Ishikawa (cell line): ENCODE measurements around the gene FOXP1.

Experiments used
- CEBPB ChIP-seq: IDR thresholded peaks from 2 replicates; pipeline ENCODE4 v1.6.1; 2012
- CREB1 ChIP-seq: IDR thresholded peaks from 2 replicates; pipeline ENCODE4 v1.6.1; 2012; ENCODE audit warnings: low read depth
- EGR1 ChIP-seq: IDR thresholded peaks from 2 replicates; pipeline ENCODE4 v1.6.1; 2012
- EP300 ChIP-seq: IDR thresholded peaks from 2 replicates; pipeline ENCODE4 v1.6.1; 2012; ENCODE audit warnings: borderline replicate concordance
- FOXM1 ChIP-seq: IDR thresholded peaks from 2 replicates; pipeline ENCODE4 v1.6.1; 2012; ENCODE audit warnings: low read depth, borderline replicate concordance
- MAX ChIP-seq: IDR thresholded peaks from 2 replicates; pipeline ENCODE4 v1.6.1; 2012
- NFIC ChIP-seq: IDR thresholded peaks from 2 replicates; pipeline ENCODE4 v1.6.1; 2012
- RAD21 ChIP-seq: IDR thresholded peaks from 2 replicates; pipeline ENCODE4 v1.6.1; 2012; ENCODE audit warnings: low read depth
- REST ChIP-seq: IDR thresholded peaks from 2 replicates; pipeline ENCODE4 v1.6.1; 2012; ENCODE audit warnings: low read depth, mild to moderate bottlenecking
- TAF1 ChIP-seq: IDR thresholded peaks from 2 replicates; pipeline ENCODE4 v1.6.1; 2012; ENCODE audit warnings: low read depth, mild to moderate bottlenecking
- TCF12 ChIP-seq: IDR thresholded peaks from 2 replicates; pipeline ENCODE4 v1.6.1; 2012; ENCODE audit warnings: low read depth
- TEAD4 ChIP-seq: IDR thresholded peaks from 2 replicates; pipeline ENCODE4 v1.6.1; 2012
- USF1 ChIP-seq: IDR thresholded peaks from 2 replicates; pipeline ENCODE4 v1.6.1; 2012
- YY1 ChIP-seq: IDR thresholded peaks from 2 replicates; pipeline ENCODE4 v1.6.1; 2012; ENCODE audit warnings: low read depth
- ZBTB7A ChIP-seq: IDR thresholded peaks from 2 replicates; pipeline ENCODE4 v1.6.1; 2012; ENCODE audit warnings: low read depth

Gene FOXP1

GRCh38 chr3:70914862-70915261 is 668.7 kb downstream of the FOXP1 start:
- TF ChIP-seq USF1 (no peak), TAF1 (no peak), CEBPB (no peak), ZBTB7A (no peak), EGR1 (no peak), FOXM1 (no peak), RAD21 (no peak), CREB1 (no peak), MAX (no peak)

- no peak for TF ChIP-seq TAF1
- no peak for TF ChIP-seq TCF12
- TF ChIP-seq REST, result no peak
- TF ChIP-seq NFIC, result no peak
- TF ChIP-seq MAX, result no peak
- TF ChIP-seq USF1, result no peak
- no peak for TF ChIP-seq CEBPB
- no peak for TF ChIP-seq ZBTB7A
- TF ChIP-seq EP300, result no peak
- TF ChIP-seq YY1, result no peak
- TF ChIP-seq CREB1, result no peak
- no peak for TF ChIP-seq EGR1
- no peak for TF ChIP-seq TEAD4
- no peak for TF ChIP-seq FOXM1
- no peak for TF ChIP-seq RAD21
These were observed 671.8 kb downstream of the FOXP1 start for GRCh38 chr3:70911719-70912118.

- TF ChIP-seq NFIC (no peak), FOXM1 (no peak), EGR1 (no peak), ZBTB7A (no peak), TCF12 (no peak), MAX (no peak), TEAD4 (no peak), RAD21 (no peak), REST (no peak), CREB1 (no peak), USF1 (no peak), EP300 (no peak), CEBPB (no peak), TAF1 (no peak), YY1 (no peak)
These were observed 678.0 kb downstream of the FOXP1 start for GRCh38 chr3:70905491-70905890.
